Activated T-cell treated with anti-CD3 and anti-CD28 coated beads, Interleukin-2, amount 50 U/mL, for 72 hours (primary cell): Measurements from ENCODE around the gene LHPP. TPM values are rescaled to one million over a fixed set of nuclear protein-coding genes. Genes with fewer than 3 reads are reported as not detected.

Source experiments
- ATAC-seq, 2 donors: fragments of 150-1000 bp; cut with Tn5 transposase; replicated peaks in 1 of 2; 2 replicates each; pipeline ENCODE4 v1.10.0; 2021; ENCODE audit warnings: moderate library complexity in 2 of 2, mild to moderate bottlenecking in 1 of 2
- DNase-seq, 2 donors: peaks; one replicate each; pipeline ENCODE4 v3.0.0; 2021 to 2022; ENCODE audit warnings: mixed read lengths in 1 of 2
- H3K27ac Mint-ChIP-seq: one replicate; pipeline ENCODE4 v1.8.0; 2022; ENCODE audit warnings: mild to moderate bottlenecking, moderate library complexity, mixed read lengths
- H3K27me3 Mint-ChIP-seq: one replicate; pipeline ENCODE4 v1.8.0; 2022; ENCODE audit warnings: low read depth, mixed read lengths
- H3K36me3 Mint-ChIP-seq, 2 donors: one replicate each; pipeline ENCODE4 v1.8.0; 2022; ENCODE audit warnings: mixed read lengths in 2 of 2, mild to moderate bottlenecking in 1 of 2; ENCODE audit not compliant: insufficient read depth in 2 of 2
- H3K4me1 Mint-ChIP-seq: one replicate; pipeline ENCODE4 v1.8.0; 2022; ENCODE audit warnings: low read depth, mixed read lengths
- H3K4me3 Mint-ChIP-seq, 2 donors: one replicate each; pipeline ENCODE4 v1.8.0; 2022; ENCODE audit warnings: mild to moderate bottlenecking in 2 of 2, mixed read lengths in 2 of 2, moderate library complexity in 2 of 2
- H3K9me3 Mint-ChIP-seq, 2 donors: one replicate each; pipeline ENCODE4 v1.8.0; 2022; ENCODE audit warnings: mixed read lengths in 2 of 2
- total RNA-seq, 2 donors: library from RNA; stranded (reverse); gene quantifications; one replicate each; pipeline ENCODE4 v1.2.3, GENCODE V29; 2022

Gene LHPP
- total RNA-seq, 2 donors from 2014 or later, result 8.7 to 13.5 TPM

DNA sequence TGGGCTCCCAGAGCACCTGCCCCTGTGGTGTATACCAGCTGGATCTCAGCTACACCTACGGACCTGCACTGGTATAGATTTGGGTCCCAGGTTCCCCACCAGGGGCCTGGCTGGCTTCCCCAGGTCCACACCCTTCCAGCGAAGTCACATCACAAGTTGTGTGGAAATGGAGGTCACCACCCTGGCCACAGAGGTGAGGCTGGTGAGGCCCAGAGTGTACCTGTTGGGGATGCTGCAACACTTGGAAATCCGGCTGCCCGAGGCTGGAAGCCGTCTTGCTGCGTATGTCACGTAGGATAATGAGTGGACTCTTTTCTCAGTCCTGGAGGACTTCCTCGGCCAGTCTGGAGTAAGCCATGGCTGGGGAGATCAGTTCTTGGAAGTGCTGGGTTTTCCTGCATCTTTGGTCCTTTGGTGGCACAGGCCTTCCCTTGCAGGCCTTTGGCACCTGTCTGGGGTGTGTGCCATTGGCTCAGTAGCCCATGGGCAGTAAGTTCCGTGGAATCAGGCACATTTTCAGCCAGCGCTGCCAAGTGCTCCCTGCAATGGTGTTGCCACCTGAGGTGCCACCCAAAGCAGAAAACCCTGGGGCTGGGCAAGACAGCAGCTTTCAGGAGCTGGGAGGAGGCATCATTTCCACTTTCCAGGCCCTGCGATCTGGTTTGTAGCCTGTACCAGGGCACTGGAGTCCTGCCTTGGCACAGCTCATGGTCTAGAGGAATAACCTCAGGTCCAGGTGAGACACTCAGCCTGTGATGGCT lies 97.9 kb downstream of the LHPP start:
- Mint-ChIP-seq H3K36me3 (peaks cover 4 to 5% of the 10 kb centered on the region in 2 donors), H3K9me3 (peaks cover 2 to 5% of the 10 kb centered on the region in 2 donors), H3K4me1 (no peaks in the 10 kb centered on the region), H3K4me3 (no peak overlapping the region), H3K27ac (no peak overlapping the region), H3K27me3 (no peaks in the 10 kb centered on the region)
- DNase-seq (no peak), ATAC-seq (no peak)

DNA sequence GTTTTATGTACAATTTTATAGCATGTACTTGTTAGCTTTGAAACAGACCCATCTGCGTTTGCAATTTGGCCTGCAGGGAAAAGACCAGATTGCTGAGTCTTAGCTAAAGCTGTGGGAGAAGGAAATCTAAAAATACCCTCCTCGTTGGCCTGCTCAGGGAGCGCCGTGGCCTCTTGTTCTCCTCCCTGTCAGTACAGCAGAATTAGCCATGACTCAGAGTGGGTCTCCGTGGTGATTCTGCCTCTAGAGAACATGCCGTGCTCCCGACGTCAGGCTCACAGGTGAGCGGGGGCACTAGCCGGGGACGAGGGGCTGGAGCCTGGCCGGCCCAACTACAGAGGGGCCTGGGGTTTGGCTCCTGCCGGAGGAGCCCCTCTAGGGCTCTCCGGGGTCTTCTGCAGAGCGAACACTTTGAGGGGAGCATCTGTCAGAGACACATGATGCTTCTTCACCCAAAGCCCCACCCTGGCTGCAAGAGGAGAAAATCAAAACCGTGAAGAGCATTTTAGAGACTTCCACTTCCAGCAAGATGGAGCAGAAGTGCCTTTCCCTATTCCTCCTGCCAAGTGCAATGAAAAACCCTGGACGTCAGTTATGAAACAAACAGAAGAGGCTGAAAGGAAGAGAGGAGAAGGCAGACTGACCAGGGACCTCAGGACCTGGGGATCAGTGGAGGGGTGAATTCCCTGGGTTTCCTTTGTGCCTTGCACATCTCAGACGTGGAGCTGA lies 98.9 kb downstream of the LHPP start:
- Mint-ChIP-seq H3K4me1 (no peaks in the 10 kb centered on the region), H3K36me3 (peaks cover 4 to 5% of the 10 kb centered on the region in 2 donors), H3K27me3 (no peaks in the 10 kb centered on the region), H3K27ac (no peak overlapping the region), H3K4me3 (no peak overlapping the region), H3K9me3 (peaks cover 2 to 5% of the 10 kb centered on the region in 2 donors)
- no peak for ATAC-seq
- DNase-seq, result no peak

DNA sequence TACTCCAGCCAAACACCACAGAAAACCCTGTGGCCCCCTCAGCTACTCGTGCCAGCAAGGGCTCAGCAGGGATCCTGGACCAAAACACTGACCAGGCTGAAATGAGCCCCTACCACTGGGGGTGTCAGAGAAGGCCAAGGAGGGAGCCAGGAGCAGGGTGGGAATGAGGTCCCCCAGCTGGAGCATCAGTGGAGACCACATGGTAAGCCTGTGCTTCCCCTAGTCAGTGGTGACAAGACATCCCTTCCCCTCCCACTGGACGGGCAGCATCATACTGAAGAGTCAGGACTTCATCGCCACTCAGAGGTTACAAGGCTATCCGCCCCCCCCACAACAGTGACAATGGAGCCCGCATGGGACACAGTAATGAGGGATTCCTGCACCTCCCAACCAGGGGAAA lies 99.6 kb downstream of the LHPP start:
- Mint-ChIP-seq H3K36me3 (peaks cover 4 to 5% of the 10 kb centered on the region in 2 donors), H3K4me1 (no peaks in the 10 kb centered on the region), H3K27ac (no peak overlapping the region), H3K27me3 (no peaks in the 10 kb centered on the region), H3K9me3 (peaks cover 2 to 5% of the 10 kb centered on the region in 2 donors), H3K4me3 (no peak overlapping the region)
- ATAC-seq (no peak), DNase-seq (no peak)

DNA sequence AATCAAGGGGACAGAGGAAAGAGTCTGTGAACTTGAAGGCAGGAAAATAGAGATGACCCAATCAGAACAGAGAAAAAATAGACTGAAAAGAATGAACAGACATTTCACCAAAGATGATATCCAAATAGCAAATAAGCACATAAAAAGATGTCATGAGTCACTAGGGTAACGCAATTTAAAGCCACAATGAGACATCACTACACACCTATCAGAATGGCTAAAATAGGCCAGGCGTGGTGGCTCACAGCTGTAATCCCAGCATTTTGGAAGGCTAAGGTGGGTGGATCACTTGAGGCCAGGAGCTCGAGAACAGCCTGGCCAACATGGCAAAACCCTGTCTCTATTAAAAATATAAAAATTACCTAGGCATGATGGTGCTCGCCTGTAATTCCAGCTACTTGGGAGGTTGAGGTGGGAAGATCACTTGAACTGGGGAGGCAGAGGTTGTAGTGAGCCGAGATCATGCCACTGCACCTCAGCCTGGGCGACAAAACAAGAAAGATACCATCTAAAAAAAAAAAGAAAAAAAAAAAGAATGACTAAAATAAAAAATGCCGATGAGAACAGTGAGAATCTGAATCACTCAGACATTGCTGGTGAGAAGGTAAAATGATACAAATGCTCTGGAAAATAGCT lies 100.9 kb downstream of the LHPP start:
- Mint-ChIP-seq H3K27ac (no peak overlapping the region), H3K9me3 (peaks cover 2 to 5% of the 10 kb centered on the region in 2 donors), H3K4me1 (no peaks in the 10 kb centered on the region), H3K4me3 (no peak overlapping the region), H3K36me3 (peaks cover 4 to 5% of the 10 kb centered on the region in 2 donors), H3K27me3 (no peaks in the 10 kb centered on the region)
- ATAC-seq, result peak in 1 of 2 donors; percentile 32
- DNase-seq, result no peak

DNA sequence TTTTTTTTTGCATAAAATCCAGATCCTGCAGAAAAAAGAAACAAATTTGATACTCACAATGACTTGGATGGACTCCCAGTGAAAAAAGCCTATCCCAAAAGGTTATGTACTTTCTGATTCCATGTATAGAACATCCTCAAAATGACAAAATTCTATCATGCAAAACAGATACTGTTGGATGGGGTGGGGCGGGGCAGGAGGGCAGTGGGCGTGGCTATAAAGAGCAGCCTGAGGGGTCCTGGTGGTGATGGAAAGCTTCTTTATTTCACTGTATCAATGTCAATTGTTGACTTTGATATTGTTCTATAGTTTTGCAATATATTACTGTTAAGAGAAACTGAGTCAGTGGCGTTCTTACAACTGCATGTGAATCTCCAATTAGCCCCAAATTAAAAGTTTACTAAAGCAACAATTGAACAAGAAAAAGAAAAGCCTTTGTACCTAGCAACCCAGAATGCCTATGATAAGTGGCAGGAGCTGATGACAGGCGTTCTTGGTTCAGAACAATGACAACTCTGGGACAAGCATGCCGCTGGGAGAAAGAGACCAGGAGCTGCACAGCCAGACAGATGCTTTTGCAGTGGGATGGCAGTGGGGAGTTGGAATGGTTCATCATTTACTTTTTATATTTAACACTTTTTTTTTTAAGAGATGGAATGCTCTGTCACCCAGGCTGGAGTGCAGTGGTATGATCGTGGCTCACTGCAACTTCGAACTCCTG lies 101.9 kb downstream of the LHPP start:
- DNase-seq (no peak), ATAC-seq (no peak)
- Mint-ChIP-seq H3K4me1 (no peaks in the 10 kb centered on the region), H3K27ac (no peak overlapping the region), H3K4me3 (no peak overlapping the region), H3K9me3 (peaks cover 2 to 5% of the 10 kb centered on the region in 2 donors), H3K36me3 (peaks cover 4 to 5% of the 10 kb centered on the region in 2 donors), H3K27me3 (no peaks in the 10 kb centered on the region)

DNA sequence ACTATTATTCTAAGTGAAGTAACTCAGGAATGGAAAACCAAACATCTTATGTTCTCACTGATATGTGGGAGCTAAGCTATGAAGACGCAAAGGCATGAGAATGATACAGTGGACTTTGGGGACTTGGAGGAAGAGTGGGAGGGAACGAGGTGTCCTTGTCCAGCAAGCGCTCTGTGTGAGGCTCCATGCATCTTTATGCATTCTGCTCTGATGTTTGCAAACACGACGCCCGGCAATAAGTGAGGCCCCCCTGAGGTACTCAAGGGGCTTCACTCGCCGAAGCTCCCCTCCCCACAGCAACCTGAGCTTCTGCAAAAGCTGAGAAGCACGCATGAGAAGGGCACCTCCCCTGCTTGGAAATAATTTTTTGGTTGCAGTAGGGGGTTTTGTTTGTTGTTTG lies 103.3 kb downstream of the LHPP start:
- no peak overlapping the region for H3K4me3 Mint-ChIP-seq
- H3K27ac Mint-ChIP-seq, result no peak overlapping the region
- H3K27me3 Mint-ChIP-seq, result no peaks in the 10 kb centered on the region
- DNase-seq, result no peak
- H3K36me3 Mint-ChIP-seq, result peaks cover 4 to 5% of the 10 kb centered on the region in 2 donors
- no peak for ATAC-seq
- no peaks in the 10 kb centered on the region for H3K4me1 Mint-ChIP-seq
- peaks cover 2 to 5% of the 10 kb centered on the region in 2 donors for H3K9me3 Mint-ChIP-seq

DNA sequence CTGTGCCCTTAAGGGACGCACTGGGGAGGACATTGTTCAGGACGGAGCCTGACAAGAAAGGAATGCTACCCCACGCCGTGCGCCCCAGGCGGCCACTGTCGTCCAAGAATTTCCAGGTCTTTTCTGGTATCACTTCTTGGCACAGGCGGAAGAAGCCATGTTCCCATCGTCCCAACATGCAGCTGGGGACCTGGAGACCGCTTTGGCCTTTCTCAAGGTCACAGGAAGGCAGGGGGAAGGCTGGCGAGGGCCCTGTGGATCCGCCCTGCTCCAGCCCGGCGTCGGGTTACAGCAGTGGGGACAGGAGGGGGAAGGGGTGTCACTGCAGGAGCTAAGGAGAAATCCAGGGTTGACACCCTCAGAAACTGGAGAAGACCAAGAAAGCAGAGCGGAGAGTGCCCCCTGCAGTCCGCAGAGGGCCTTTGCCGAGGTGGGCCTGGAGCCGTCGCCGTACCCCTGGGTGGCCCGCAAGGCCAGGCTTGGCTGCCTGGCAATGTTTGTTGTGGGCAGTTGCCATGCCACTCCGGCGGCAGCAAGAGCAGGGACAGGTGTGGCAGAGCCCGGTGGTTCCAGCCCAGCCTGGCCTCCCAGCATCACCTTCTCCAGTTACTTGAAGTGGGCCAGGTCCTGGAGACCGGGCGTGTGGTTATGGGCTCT lies 104.1 kb downstream of the LHPP start:
- no peaks in the 10 kb centered on the region for H3K4me1 Mint-ChIP-seq
- H3K9me3 Mint-ChIP-seq, result peaks cover 2 to 4% of the 10 kb centered on the region in 2 donors
- no peak overlapping the region for H3K4me3 Mint-ChIP-seq
- ATAC-seq (no peak), DNase-seq (no peak)
- no peaks in the 10 kb centered on the region for H3K27me3 Mint-ChIP-seq
- peaks cover 4 to 5% of the 10 kb centered on the region in 2 donors for H3K36me3 Mint-ChIP-seq
- no peak overlapping the region for H3K27ac Mint-ChIP-seq

DNA sequence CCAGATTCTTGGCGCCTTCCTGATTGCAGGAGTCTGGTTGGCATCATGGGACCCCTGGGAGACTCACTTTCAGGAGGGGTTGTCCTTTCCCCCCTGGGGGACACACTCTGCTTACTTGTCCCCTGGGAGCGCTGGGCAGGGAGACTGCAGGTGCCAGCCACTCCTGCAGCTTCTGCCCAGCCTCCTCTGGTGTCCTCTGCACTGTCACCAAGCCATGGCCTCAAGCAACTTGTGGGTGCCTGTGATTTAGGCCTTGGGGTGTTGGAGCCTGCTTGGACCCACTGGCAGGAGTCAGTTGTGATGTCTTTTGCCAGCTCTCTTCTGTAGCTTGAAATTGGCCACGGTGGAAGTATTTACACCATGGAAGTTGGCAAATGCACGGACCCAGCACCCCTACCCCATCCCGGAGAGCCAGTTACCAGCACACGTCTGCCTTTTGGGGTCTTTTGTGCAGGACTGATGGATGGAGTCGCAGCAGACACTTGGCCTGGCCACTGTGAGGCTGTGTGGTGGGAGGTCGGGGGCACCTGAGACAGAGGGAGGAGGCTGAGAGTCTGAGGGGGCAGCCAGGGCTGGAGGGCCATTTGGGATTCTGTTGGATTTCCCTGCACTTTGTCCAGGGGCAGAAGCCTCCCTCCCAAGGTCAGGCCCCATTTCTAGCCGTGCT lies 104.7 kb downstream of the LHPP start:
- ATAC-seq, result no peak
- Mint-ChIP-seq H3K36me3 (peaks cover 4 to 5% of the 10 kb centered on the region in 2 donors), H3K27ac (no peak overlapping the region), H3K4me1 (no peaks in the 10 kb centered on the region), H3K4me3 (no peak overlapping the region), H3K9me3 (peaks cover 2 to 3% of the 10 kb centered on the region in 2 donors), H3K27me3 (no peaks in the 10 kb centered on the region)
- DNase-seq, result no peak

DNA sequence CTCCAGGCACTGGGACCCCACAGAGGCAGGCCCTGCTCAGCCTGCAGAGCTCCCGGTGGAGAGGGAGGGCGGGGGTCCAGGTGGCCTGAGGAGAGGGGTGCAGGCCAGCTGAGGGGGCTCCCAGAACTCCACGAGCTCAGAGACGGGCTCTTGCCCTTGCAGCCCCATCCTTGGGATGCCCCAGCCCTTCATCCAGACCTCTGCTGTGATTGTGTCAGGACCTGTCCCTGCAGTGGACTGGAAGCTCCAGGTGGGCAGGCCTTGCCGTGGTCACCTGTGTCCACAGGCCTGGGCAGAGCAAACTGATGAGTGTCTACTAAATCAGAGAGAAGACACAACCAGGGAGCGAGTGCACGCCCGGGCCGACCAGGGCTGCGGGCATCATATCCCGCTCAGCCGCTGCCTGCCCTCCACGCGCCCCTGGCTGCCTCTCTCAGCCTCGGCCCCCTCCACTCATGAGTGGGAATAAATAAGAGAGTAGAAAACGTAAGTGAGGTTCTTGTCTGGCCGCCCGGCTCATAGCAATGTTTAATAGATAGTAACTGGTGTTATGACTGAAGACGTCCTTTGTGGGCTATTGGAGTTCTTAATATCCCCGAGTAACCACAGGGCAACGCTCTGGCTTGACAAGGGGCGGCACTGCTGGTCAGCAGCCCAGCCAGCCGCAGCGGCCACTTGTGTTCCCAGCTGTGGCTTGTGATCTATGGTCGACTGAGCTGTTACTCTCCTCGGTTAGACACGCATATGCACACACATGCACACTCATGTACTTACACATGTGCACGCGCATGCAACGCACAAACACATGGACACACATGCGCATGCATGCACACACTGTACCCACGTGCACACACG lies 105.6 kb downstream of the LHPP start:
- no peak for DNase-seq
- Mint-ChIP-seq H3K36me3 (no peaks in the 10 kb centered on the region), H3K9me3 (no peaks in the 10 kb centered on the region), H3K4me3 (no peak overlapping the region), H3K27me3 (no peaks in the 10 kb centered on the region), H3K27ac (no peak overlapping the region), H3K4me1 (no peaks in the 10 kb centered on the region)
- ATAC-seq, result no peak

DNA sequence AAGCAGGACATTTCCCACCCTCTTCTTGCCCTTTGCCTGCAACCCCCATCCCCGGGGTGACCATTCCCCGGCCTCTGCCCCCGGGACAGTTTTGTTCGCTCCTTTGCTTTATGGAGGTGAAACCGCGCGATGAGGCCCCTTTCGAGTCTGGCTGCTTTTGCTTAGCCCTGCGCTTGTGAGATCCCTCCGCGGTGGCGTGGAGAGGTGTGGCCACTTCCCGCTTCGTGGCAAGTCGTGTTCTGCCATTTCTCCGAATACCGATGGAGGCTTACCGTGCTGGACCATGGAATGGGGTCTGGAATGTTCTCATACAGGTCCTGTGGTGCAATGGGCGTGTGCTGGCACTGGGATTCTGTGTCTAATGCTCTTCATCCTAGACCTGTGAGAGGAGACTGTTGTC lies 106.7 kb downstream of the LHPP start:
- H3K9me3 Mint-ChIP-seq, result no peaks in the 10 kb centered on the region
- H3K27ac Mint-ChIP-seq, result no peak overlapping the region
- ATAC-seq (no peak), DNase-seq (no peak)
- H3K4me1 Mint-ChIP-seq, result no peaks in the 10 kb centered on the region
- no peaks in the 10 kb centered on the region for H3K27me3 Mint-ChIP-seq
- H3K36me3 Mint-ChIP-seq, result no peaks in the 10 kb centered on the region
- H3K4me3 Mint-ChIP-seq, result no peak overlapping the region

DNA sequence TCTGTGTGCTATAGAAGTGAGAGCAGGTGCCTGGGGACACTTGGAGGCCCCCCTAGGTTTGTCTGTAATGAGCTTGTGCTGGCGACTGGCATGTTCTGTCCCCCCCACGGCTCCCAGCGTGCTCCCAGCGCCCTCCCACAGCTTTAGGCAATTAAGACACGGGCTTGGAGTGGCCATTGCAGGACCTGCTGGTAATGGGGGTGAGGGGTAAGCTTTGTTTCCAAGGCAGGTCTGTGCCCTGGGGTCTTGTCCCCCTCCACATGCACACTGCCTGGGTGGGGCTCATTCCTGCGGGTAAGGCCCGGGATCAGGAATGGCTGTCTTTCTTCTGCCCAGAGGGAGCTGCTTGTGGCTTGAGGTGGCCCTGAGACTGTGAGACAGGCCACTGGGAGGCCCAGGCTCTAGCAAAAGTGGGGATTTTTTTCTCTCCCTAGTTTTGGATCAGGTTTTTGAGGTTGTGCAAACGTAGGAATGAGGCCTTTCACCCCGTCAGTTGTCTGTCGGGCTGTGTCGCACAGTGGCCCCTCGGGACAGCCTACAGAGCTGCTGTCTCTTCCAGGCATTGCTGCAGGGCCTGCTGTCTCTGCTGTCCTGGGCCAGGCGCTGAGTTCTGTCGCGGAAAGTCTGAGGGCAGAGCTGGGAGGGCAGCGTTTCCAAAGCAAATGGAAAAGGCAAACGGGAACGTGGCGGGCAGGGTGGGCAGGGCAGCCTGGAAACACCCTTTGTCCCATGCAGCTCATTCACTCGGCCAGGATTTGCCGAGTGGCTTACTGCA lies 107.4 kb downstream of the LHPP start:
- ATAC-seq, result no peak
- Mint-ChIP-seq H3K27ac (no peak overlapping the region), H3K4me3 (no peak overlapping the region), H3K27me3 (no peaks in the 10 kb centered on the region), H3K4me1 (no peaks in the 10 kb centered on the region), H3K36me3 (no peaks in the 10 kb centered on the region), H3K9me3 (no peaks in the 10 kb centered on the region)
- no peak for DNase-seq
